Cardiac septum (tissue), 1 donor: ENCODE measurements around the gene ENOSF1. TPM values are rescaled to one million over a fixed set of nuclear protein-coding genes. Genes with fewer than 3 reads are reported as not detected.
A peak's percentile ranks its signal among the peaks of the same experiment; 100 is the strongest.
"Not testable (repeated sequence)": the region's sequence is repeated elsewhere in the genome, so short reads cannot be mapped to it uniquely, and the experiment has no call there.

Source experiments
- DNase-seq: peaks from one replicate; pipeline ENCODE4 v3.0.0-alpha.2; 2020; ENCODE audit warnings: low spot score
- intact Hi-C: fragments of 100-400 bp; cut with DNase I; formaldehyde crosslinking; loops from one replicate; pipeline ENCODE4 v1.14.0; 2022
- long read RNA-seq: library from polyadenylated mRNA; unstranded; transcript quantifications from one replicate; pipeline ENCODE4 v2.0.0, GENCODE V29; 2021
- total RNA-seq: library from RNA; stranded (reverse); fragmentation: NEBNext Ultra II Directional; extraction: Animal tissue kit (Norgen Biotek cat#: 25700); gene quantifications from one replicate; pipeline ENCODE4 v1.2.1, GENCODE V29; 2021
- donor health status: DM: no; HTN: no; CAD: no.

The ENOSF1 gene
- 26.8 TPM for total RNA-seq
- long read RNA-seq, partial matches to known transcripts = 11 of 30 reads
- long read RNA-seq, other reads (novel, unspliced or antisense) = 16 of 30 reads

DNA sequence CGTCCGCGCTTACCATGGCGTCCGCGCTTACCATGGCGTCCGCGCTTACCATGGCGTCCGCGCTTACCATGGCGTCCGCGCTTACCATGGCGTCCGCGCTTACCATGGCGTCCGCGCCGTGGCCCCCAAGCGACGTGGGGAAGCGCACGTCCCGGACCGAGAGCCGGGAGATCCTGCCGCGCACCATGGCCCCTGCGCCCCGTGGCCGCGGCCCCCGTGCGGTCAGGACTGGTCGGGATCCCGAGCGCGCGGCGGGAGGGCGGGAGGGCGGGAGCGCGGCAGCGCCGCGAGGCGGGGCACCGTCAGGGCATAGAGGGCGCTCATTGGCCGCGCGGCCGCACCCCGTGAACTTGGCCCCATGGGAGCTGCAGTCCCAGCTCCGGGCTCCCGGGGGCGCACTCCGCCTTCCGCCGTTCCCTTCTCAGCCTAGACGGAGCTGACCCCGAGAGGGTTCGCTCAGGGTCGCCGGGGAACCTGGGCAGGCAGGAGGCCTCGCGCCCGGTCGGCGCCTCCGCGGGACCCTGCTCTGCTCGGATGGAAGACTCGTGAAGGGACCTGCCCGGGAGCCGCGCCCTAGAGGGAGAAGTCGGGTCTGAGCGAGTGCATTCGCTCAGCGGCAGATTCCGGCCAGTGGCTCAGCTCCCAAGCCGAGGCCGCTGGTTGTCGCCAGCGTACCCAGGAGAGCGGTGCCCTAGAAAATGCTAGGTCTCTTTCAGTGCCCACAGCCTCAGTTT is at the start of gene ENOSF1:
Gene ENOSF1 (minus strand): TSS at position 230 of the 734 bp plus-strand sequence. CDS start 43 bp downstream, at position 187.
- intact Hi-C loops = no loop called here
- DNase-seq = peak; percentile 89

GRCh38 chr18:759864-760263 is 47.4 kb upstream of the ENOSF1 start:
- intact Hi-C loops, DNase-seq: not testable (repeated sequence)

- intact Hi-C loops = no loop called here
- no peak for DNase-seq
These were observed 43.1 kb upstream of the ENOSF1 start for GRCh38 chr18:755506-755905.

DNA sequence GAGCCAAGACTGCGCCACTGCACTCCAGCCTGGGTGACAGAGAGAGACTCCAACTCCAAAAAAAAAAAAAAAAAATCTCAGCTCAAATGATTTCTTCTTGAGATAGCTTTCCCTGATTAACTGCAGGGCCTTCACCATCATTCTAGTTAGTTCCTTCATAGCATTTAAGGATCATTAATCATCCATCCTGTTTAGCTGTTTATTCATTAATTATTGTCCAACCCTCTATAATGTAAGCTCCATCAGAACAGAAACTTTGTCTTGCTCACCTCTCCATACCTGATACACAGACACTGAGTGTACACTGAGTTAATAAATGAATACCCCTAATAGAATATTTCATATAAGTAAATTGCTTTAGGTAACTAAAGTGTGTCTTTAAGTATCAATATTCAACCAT is 42.2 kb upstream of the ENOSF1 start:
- no peak for DNase-seq
- intact Hi-C loops = no loop called here

DNA sequence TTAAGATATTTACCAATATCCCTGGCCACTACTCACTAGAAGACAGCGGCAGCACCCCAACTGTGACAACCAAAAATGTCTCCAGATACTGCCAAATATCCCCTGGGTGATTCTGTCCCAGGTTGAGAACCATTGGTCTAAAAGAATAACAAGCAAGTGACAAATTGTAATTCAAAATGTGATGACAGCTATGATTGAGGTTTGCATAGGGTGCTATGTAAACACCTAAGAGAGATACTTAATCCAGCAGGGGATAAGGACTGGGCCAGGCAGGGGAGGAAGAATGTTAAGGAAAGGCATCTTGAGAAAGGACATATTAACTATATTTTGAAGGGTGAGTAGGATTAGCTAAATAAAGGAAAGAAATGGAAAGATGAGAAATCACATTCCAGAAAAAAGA is 38.0 kb upstream of the ENOSF1 start:
- intact Hi-C loops = no loop called here
- DNase-seq = no peak

- intact Hi-C loops = loop anchor here (5.0 kb wide), 1 partner anchor 67 kb away; the partner anchor contains the start of gene YES1
These were observed 32.6 kb upstream of the ENOSF1 start for GRCh38 chr18:744832-745597.

DNA sequence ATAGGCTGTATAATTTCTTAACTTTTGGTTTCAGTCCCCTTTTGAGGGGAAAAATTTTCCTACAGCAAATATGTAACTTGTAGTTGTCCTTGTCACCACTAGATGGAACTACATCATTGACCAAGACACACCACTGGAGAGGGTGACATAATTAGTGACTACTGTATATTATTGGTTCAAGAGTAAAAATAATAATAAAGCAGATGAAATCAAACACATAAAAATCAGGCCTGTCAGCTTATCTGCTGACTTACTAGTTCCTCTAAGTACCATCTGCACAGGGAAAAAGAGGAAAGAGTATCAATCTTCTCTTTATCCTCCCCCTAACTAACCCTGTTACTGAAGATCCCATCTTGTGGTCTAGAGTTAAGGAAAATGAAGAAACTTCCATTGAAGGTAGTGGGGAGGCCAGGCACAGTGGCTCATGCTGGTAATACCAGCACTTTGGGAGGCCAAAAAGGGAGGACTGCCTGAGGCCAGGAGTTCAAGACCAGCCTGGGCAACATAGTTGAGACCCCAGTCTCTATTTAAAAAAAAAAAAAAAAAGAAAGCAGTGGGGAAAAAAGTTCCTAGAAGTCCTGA is 29.6 kb upstream of the ENOSF1 start:
- intact Hi-C loops = loop anchor here (2.0 to 5.0 kb wide), 2 partner anchors 70 to 89 kb away; partner anchors contain the start of gene YES1
- no peak for DNase-seq

More at GRCh38 chr18:744832-745597, 32.6 kb upstream of the ENOSF1 start:
- DNase-seq = no peak

- no peak for DNase-seq
- intact Hi-C loops = no loop called here
These were observed 19.9 kb upstream of the ENOSF1 start for GRCh38 chr18:732371-732770.

- intact Hi-C loops = no loop called here
- DNase-seq = no peak
These were observed 18.8 kb upstream of the ENOSF1 start for GRCh38 chr18:731185-731584.

GRCh38 chr18:730692-731091 is 18.3 kb upstream of the ENOSF1 start:
- DNase-seq = no peak
- intact Hi-C loops = no loop called here

- intact Hi-C loops, DNase-seq: not testable (repeated sequence)
These were observed 17.7 kb upstream of the ENOSF1 start for GRCh38 chr18:730120-730519.

GRCh38 chr18:725646-726045 is 13.2 kb upstream of the ENOSF1 start:
- intact Hi-C loops = no loop called here
- no peak for DNase-seq

GRCh38 chr18:723541-724080 is 11.2 kb upstream of the ENOSF1 start:
- intact Hi-C loops = no loop called here
- no peak for DNase-seq

- intact Hi-C loops = no loop called here
- no peak for DNase-seq
These were observed 4.6 kb upstream of the ENOSF1 start for GRCh38 chr18:717003-717402.

DNA sequence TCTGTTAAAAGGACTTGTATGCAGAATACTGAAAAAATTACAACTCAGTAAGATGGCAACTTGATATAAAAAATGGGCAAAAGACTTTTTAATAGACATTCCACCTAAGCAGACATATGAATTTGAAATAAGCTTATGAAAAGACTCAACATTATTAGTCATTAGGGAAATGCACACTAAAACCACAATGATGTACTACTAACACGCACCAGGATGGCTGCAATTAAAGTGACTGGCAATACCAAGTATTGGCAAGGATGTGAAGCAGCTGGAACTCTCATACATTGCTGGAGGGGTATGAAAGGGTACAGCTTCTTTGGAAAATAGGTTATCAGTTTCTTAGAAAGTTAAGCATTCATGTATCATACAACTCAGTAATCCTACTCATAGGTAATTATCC is 3.2 kb upstream of the ENOSF1 start:
- intact Hi-C loops = no loop called here
- DNase-seq = no peak

DNA sequence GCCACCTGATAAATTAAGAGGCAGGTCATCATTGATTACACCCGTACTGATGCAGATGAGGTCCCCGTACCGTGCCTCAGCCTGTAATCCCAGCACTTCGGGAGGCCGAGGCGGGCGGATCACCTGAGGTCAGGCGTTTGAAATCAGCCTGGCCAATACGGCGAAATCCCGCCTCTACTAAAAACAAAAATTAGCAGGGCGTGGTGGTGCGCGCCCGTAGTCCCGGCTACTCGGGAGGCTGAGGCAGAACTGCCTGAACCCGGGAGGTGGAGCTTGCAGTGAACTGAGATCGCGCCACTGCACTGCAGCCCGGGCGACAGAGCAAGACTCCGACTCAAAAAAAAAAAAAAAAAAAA is 683 bp upstream of the ENOSF1 start:
- no peak for DNase-seq
- intact Hi-C loops = no loop called here

GRCh38 chr18:711657-712400 is 601 bp downstream of the ENOSF1 start:
- DNase-seq = peak; percentile 81
- intact Hi-C loops = no loop called here

DNA sequence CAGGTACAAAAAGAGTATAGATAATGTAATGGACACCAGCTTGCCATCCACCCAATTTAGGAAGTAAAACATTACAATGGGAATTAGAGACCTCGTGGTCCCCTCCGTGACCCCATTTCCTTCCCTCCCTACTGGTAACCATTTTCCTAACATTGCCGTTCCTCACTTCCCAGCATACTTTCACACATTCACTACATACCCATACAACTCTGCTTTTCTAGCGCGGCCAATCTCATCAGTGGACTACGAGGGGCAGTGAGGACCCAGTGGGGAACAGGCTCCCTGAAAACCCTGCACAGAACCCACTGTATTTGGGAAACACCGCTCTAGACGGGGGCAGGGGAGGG is 1.1 kb downstream of the ENOSF1 start:
- no peak for DNase-seq
- intact Hi-C loops = no loop called here

GRCh38 chr18:710418-711300 is 1.8 kb downstream of the ENOSF1 start:
- no peak for DNase-seq
- intact Hi-C loops = no loop called here
